ENCODE data around the gene ANKRD37. TPM values are rescaled to one million over a fixed set of nuclear protein-coding genes. Genes with fewer than 3 reads are reported as not detected.

Gene ANKRD37
- total and polyA plus RNA-seq, 3 experiments from 2014 or later = 14.5 to 16.1 (median 16.1) TPM

DNA sequence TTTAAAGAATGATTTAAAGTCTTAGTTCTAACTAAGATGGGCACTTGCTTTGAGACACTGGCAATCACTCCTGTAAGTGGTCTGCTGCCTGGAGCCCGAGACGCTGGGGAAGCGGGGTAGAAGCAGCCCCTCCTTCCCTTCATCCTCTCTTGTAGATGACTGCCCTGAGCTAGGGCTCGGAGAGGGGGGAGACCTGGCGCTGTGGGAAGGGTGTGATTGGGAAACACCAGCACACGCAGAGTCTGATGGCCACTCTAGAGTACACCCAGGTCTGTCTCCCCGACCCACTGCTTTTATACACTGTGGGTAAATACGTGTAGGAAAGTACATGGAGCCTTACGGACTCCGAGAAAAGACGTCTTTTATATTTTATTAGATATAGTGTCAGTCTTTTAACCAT, 24.9 kb upstream of the ANKRD37 start:
- ChIA-PET CTCF (no interaction called here), POLR2A (no interaction called here)
- no peaks in the 10 kb centered on the region for H3K4me1 ChIP-seq (ENCODE audit: insufficient read depth, low read length)
- H3K27ac ChIP-seq (ENCODE audit: low read depth, low read length) = no peak overlapping the region
- Mint-ChIP-seq H3K27ac (no peak overlapping the region), H3K4me3 (no peak overlapping the region), H3K27me3 (peaks cover 0 to 2% of the 10 kb centered on the region in 2 donors), H3K9me3 (no peaks in the 10 kb centered on the region), H3K4me1 (no peaks in the 10 kb centered on the region), H3K36me3 (peaks cover 7 to 22% (median 9%) of the 10 kb centered on the region in 3 donors)
- no peak overlapping the region for H3K4me3 ChIP-seq (ENCODE audit: low read length)
- H3K27me3 ChIP-seq (ENCODE audit: insufficient read depth, low read length, poor library complexity, severe bottlenecking) = no peaks in the 10 kb centered on the region
- no peaks in the 10 kb centered on the region for H3K9me3 ChIP-seq (ENCODE audit: low read length)
- no peak for DNase-seq
- peaks cover 6% of the 10 kb centered on the region for H3K36me3 ChIP-seq (ENCODE audit: insufficient read depth, low read length)

DNA sequence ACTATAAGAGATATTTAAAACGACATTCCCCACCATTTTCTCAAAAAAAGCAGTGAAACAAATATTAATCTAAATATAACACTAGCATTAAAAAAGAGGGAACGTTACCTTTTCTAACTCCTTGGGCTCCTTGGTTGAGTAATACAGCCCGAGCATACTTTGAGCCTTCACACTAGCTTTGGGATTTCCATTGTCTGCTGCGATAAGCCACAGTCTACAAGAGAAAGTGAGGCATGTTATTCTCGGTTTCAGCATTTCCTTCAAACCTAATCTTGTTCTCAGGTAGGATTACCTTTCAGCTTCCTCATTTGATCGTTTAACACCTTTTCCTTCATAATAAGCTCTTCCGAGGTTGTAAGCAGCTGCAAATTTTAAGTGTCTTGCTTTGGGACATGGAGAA, 22.6 kb upstream of the ANKRD37 start:
- Mint-ChIP-seq H3K27ac (no peak overlapping the region), H3K4me1 (no peaks in the 10 kb centered on the region), H3K9me3 (no peaks in the 10 kb centered on the region), H3K27me3 (peaks cover 0 to 2% of the 10 kb centered on the region in 2 donors), H3K4me3 (no peak overlapping the region), H3K36me3 (peaks cover 4 to 16% (median 12%) of the 10 kb centered on the region in 3 donors)
- no peaks in the 10 kb centered on the region for H3K27me3 ChIP-seq (ENCODE audit: insufficient read depth, low read length, poor library complexity, severe bottlenecking)
- peaks cover 6% of the 10 kb centered on the region for H3K36me3 ChIP-seq (ENCODE audit: insufficient read depth, low read length)
- CTCF ChIA-PET = no interaction called here
- no peaks in the 10 kb centered on the region for H3K9me3 ChIP-seq (ENCODE audit: low read length)
- H3K27ac ChIP-seq (ENCODE audit: low read depth, low read length) = no peak overlapping the region
- H3K4me3 ChIP-seq (ENCODE audit: low read length) = no peak overlapping the region
- no peak for DNase-seq
- POLR2A ChIA-PET = no interaction called here
- H3K4me1 ChIP-seq (ENCODE audit: insufficient read depth, low read length) = no peaks in the 10 kb centered on the region

- Histone ChIP-seq H3K4me3 (ENCODE audit: low read length) (no peak overlapping the region), H3K4me1 (ENCODE audit: insufficient read depth, low read length) (no peaks in the 10 kb centered on the region), H3K9me3 (ENCODE audit: low read length) (no peaks in the 10 kb centered on the region), H3K27me3 (ENCODE audit: insufficient read depth, low read length, poor library complexity, severe bottlenecking) (no peaks in the 10 kb centered on the region), H3K36me3 (ENCODE audit: insufficient read depth, low read length) (peaks cover 6% of the 10 kb centered on the region), H3K27ac (ENCODE audit: low read depth, low read length) (no peak overlapping the region)
- POLR2A ChIA-PET = no interaction called here
- no peak for DNase-seq
- CTCF ChIA-PET = no interaction called here
- peaks cover 0 to 2% of the 10 kb centered on the region in 2 donors for H3K27me3 Mint-ChIP-seq
- H3K4me1 Mint-ChIP-seq = no peaks in the 10 kb centered on the region
- no peaks in the 10 kb centered on the region for H3K9me3 Mint-ChIP-seq
- no peak overlapping the region for H3K4me3 Mint-ChIP-seq
- peaks cover 4 to 15% (median 12%) of the 10 kb centered on the region in 3 donors for H3K36me3 Mint-ChIP-seq
- no peak overlapping the region for H3K27ac Mint-ChIP-seq
These were observed 22.1 kb upstream of the ANKRD37 start for GRCh38 chr4:185374573-185374972.

- Histone ChIP-seq H3K4me1 (ENCODE audit: insufficient read depth, low read length) (no peaks in the 10 kb centered on the region), H3K27me3 (ENCODE audit: insufficient read depth, low read length, poor library complexity, severe bottlenecking) (no peaks in the 10 kb centered on the region), H3K9me3 (ENCODE audit: low read length) (no peaks in the 10 kb centered on the region), H3K27ac (ENCODE audit: low read depth, low read length) (no peak overlapping the region), H3K36me3 (ENCODE audit: insufficient read depth, low read length) (no peaks in the 10 kb centered on the region), H3K4me3 (ENCODE audit: low read length) (no peak overlapping the region)
- ChIA-PET CTCF (no interaction called here), POLR2A (no interaction called here)
- Mint-ChIP-seq H3K27me3 (peaks cover 0 to 2% of the 10 kb centered on the region in 2 donors), H3K4me3 (no peak overlapping the region), H3K9me3 (peaks cover 0 to 9% (median 5%) of the 10 kb centered on the region in 5 donors), H3K4me1 (no peaks in the 10 kb centered on the region), H3K36me3 (peaks cover 0 to 14% (median 8%) of the 10 kb centered on the region in 3 donors), H3K27ac (no peak overlapping the region)
- DNase-seq = no peak
These were observed 18.4 kb upstream of the ANKRD37 start for GRCh38 chr4:185378264-185378663.

DNA sequence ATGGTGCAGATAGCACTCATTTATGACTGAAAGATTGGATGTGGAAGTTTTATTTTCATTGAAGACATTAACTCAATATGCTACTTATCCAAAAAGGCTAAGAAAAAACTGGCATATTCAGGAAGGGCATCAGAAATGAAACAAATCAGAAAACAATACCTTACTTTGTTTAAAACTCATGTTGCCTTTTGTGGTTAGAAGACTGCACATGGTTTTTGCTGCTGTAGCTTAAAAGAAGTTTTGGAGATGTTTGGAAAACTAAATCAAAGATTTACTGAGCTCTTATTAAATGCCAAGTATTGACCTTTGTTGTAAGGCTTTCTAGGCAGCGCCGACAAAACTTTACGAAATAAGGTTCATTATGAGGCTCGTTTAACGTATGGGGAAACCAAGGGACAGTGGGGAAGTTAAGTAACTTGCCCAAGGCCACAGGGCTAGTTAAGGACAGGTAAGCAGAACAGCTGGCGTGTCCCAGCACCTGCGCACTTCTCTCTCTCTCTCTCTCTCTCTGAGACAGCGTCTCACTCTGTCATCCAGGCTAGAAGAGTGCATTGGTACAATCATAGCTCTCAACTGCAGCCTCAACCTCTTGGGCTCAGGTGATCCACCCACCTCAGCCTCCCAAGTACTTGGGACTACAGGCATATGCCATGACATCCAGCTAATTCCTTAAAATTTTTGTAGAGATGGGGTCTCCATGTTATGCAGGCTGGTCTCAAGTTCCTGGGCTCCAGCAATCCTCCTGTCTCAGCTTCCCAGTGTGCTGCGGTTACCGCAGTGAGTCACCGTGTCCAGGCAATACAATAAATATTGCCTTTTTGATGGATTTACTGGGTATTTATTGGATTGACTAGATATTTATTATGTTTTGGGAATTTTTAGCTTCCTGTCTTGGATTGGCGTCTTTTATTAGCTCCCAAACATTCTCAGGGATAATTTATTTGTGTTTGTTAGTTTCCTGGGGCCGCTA, 17.0 kb upstream of the ANKRD37 start:
- Mint-ChIP-seq H3K4me1 (peaks cover 0 to 4% (median 4%) of the 10 kb centered on the region in 3 donors), H3K27me3 (peaks cover 0 to 2% of the 10 kb centered on the region in 2 donors), H3K9me3 (peaks cover 0 to 9% (median 5%) of the 10 kb centered on the region in 5 donors), H3K4me3 (no peak overlapping the region), H3K27ac (no peak overlapping the region), H3K36me3 (peaks cover 0 to 14% (median 8%) of the 10 kb centered on the region in 3 donors)
- Histone ChIP-seq H3K36me3 (ENCODE audit: insufficient read depth, low read length) (no peaks in the 10 kb centered on the region), H3K27ac (ENCODE audit: low read depth, low read length) (no peak overlapping the region), H3K9me3 (ENCODE audit: low read length) (no peaks in the 10 kb centered on the region), H3K4me3 (ENCODE audit: low read length) (no peak overlapping the region), H3K4me1 (ENCODE audit: insufficient read depth, low read length) (no peaks in the 10 kb centered on the region), H3K27me3 (ENCODE audit: insufficient read depth, low read length, poor library complexity, severe bottlenecking) (no peaks in the 10 kb centered on the region)
- DNase-seq = no peak
- ChIA-PET POLR2A (no interaction called here), CTCF (no interaction called here)

DNA sequence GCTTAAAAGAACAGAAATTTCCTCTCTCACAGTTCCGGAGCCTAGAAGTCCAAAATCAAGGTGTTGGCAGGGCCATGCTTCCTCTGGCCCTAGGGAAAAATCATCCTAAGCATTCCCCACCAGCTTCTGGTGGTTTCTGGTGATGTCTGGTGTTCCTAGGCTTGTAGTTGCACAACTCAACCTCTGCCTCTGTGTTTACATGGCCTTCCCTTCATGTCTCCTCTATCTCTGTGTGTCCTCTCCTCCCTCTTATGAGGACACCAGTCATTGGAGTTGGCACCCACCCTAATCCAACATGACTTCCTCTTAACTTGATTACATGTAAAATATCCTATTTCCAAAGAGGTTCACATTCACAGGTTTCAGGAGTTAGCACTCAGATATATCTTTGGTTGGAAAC, 16.3 kb upstream of the ANKRD37 start:
- H3K27ac ChIP-seq (ENCODE audit: low read depth, low read length) = no peak overlapping the region
- POLR2A ChIA-PET = no interaction called here
- H3K4me3 Mint-ChIP-seq = no peak overlapping the region
- H3K27me3 ChIP-seq (ENCODE audit: insufficient read depth, low read length, poor library complexity, severe bottlenecking) = no peaks in the 10 kb centered on the region
- no peaks in the 10 kb centered on the region for H3K9me3 ChIP-seq (ENCODE audit: low read length)
- no peak overlapping the region for H3K4me3 ChIP-seq (ENCODE audit: low read length)
- peak overlapping the region in 1 of 8 donors; percentile 64 for H3K27ac Mint-ChIP-seq
- H3K27me3 Mint-ChIP-seq = peaks cover 2 to 4% of the 10 kb centered on the region in 2 donors
- H3K36me3 Mint-ChIP-seq = peaks cover 0 to 14% (median 8%) of the 10 kb centered on the region in 3 donors
- DNase-seq = no peak
- H3K36me3 ChIP-seq (ENCODE audit: insufficient read depth, low read length) = no peaks in the 10 kb centered on the region
- CTCF ChIA-PET = no interaction called here
- H3K4me1 Mint-ChIP-seq = peaks cover 5 to 11% (median 11%) of the 10 kb centered on the region in 3 donors
- H3K9me3 Mint-ChIP-seq = peaks cover 0 to 9% (median 5%) of the 10 kb centered on the region in 5 donors
- peaks cover 4% of the 10 kb centered on the region for H3K4me1 ChIP-seq (ENCODE audit: insufficient read depth, low read length)

DNA sequence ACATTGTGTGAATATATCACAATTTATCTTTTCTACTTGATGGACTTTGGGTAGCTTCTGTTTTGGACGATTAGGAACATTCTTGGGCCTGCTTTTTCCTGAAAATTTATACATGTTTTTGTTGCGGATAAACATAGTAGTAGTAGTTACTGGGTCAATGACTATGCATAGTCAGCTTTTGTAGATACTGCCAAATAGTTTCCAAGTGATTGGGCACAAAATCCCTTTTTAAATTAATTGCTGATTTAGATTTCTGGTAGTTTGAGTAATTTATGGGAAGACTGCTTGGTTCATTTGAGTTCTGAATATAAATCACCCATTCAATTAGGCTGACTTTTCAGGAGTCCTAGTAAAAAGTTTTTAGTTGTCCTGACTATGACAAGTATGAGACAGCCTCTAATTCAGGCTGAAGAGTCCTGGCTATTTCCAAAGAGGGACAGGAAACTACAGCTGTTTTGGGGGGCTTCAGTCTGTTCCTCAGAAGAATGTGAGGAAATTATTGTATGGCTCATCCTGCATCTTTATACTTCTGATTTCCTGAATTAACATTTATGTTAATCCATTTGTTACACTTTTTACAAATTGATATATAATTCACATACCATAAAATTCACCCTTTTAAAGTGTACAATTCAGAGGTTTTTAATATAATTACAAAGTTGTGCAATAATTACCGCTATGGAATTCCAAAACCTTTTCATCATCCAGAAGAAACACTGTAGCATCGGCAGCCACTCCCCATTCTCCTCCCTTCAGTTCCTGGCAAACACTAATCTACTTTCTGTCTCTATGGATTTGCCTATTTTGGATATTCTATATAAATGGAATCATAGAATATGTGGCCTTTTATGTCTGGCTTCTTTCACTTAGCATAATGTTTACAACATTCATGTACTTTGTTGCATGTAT, 15.1 kb upstream of the ANKRD37 start:
- ChIA-PET CTCF (no interaction called here), POLR2A (interaction anchor here (1.0 kb wide), 1 partner anchor 13 kb away, joined by 3 read pairs; no protein-coding TSS in a partner anchor)
- Mint-ChIP-seq H3K4me3 (no peak overlapping the region), H3K4me1 (peaks cover 5 to 11% (median 11%) of the 10 kb centered on the region in 3 donors), H3K27ac (no peak overlapping the region), H3K27me3 (peaks cover 2 to 3% of the 10 kb centered on the region in 2 donors), H3K9me3 (peaks cover 0 to 9% (median 5%) of the 10 kb centered on the region in 5 donors), H3K36me3 (peaks cover 0 to 14% (median 7%) of the 10 kb centered on the region in 3 donors)
- no peak overlapping the region for H3K4me3 ChIP-seq (ENCODE audit: low read length)
- no peaks in the 10 kb centered on the region for H3K9me3 ChIP-seq (ENCODE audit: low read length)
- H3K27ac ChIP-seq (ENCODE audit: low read depth, low read length) = no peak overlapping the region
- DNase-seq = no peak
- H3K27me3 ChIP-seq (ENCODE audit: insufficient read depth, low read length, poor library complexity, severe bottlenecking) = no peaks in the 10 kb centered on the region
- H3K36me3 ChIP-seq (ENCODE audit: insufficient read depth, low read length) = no peaks in the 10 kb centered on the region
- peaks cover 4% of the 10 kb centered on the region for H3K4me1 ChIP-seq (ENCODE audit: insufficient read depth, low read length)

Measured in CD8-positive, alpha-beta memory T cell (primary cell).